ENCODE data around the gene MYO7B.

Gene MYO7B

DNA sequence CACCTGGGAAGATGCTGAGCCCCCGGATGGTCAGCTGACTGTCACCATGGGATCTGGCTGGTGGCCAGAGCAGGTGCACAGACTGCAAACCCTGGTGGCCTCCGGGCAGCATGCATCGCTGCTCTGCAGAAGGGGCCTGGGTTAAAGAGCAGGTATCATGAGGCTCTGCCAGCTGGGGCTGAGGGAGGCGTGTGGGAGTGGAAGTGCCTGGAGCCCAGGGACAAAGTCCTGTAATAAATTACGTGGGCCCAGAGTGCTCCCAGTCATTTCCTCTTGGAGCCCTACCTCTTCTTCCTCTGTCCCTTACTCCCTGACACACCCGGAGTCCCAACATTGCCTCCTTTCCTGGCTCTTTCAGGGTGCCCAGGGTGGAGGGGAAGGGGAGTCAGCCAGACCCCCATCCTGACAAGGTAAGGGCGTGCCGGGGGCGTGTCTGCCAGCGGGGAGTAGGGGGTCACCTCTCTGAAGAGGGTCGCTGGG lies at the start of gene MYO7B:
TSS of gene MYO7B (plus strand) at position 262 of the 480 bp plus-strand sequence. CDS start 24,040 bp downstream, outside the sequence.
- H3K4me3 ChIP-seq (ENCODE audit: low read depth, low read length), result no peak within 1 kb of the TSS

DNA sequence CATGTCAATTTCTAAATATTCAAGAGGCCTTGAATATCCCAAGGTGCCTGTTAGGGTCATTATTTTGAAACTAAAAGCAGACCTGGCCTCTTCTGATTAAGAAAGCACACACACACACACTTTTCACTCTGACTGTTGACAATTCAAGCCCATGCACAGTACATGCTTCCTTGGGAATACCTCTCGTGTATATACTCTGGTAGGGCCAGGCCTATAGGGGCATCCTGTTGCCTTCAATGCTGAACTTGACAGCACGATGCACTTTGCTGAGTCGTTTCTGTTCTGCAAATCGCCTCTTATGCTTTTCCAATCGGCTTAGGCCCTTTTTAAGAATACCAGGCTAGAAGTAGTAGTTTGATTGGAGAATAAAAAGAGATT lies 49.8 kb upstream of the MYO7B start:
- Histone ChIP-seq H2AFZ (no peak overlapping the region), H3K79me2 (no peaks in the 10 kb centered on the region), H3K9me3 (ENCODE audit: control insufficient read depth, low read length) (no peaks in the 10 kb centered on the region), H3K36me3 (ENCODE audit: control insufficient read depth, insufficient read depth, low read length) (no peaks in the 10 kb centered on the region), H3K4me3 (ENCODE audit: low read depth, low read length) (no peak overlapping the region), H3K9ac (no peak overlapping the region), H3K4me2 (ENCODE audit: low read length) (no peak overlapping the region), H3K27me3 (ENCODE audit: control insufficient read depth, insufficient read depth, low read length) (no peaks in the 10 kb centered on the region), H3K4me1 (no peaks in the 10 kb centered on the region), H3K27ac (no peak overlapping the region)
- TF ChIP-seq, protein P1, sequence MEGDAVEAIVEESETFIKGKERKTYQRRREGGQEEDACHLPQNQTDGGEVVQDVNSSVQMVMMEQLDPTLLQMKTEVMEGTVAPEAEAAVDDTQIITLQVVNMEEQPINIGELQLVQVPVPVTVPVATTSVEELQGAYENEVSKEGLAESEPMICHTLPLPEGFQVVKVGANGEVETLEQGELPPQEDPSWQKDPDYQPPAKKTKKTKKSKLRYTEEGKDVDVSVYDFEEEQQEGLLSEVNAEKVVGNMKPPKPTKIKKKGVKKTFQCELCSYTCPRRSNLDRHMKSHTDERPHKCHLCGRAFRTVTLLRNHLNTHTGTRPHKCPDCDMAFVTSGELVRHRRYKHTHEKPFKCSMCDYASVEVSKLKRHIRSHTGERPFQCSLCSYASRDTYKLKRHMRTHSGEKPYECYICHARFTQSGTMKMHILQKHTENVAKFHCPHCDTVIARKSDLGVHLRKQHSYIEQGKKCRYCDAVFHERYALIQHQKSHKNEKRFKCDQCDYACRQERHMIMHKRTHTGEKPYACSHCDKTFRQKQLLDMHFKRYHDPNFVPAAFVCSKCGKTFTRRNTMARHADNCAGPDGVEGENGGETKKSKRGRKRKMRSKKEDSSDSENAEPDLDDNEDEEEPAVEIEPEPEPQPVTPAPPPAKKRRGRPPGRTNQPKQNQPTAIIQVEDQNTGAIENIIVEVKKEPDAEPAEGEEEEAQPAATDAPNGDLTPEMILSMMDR (IDR thresholded peaks at IDR 0.05), result no peak

More for the DNA sequence above, at the start of gene MYO7B:
- no peaks in the 10 kb centered on the region for H3K79me2 ChIP-seq
- H3K27me3 ChIP-seq (ENCODE audit: control insufficient read depth, insufficient read depth, low read length), result no peaks in the 10 kb centered on the region
- TF ChIP-seq, protein P1 (IDR thresholded peaks at IDR 0.05), result no peak
- H3K36me3 ChIP-seq (ENCODE audit: control insufficient read depth, insufficient read depth, low read length), result no peaks in the 10 kb centered on the region
- H3K4me2 ChIP-seq (ENCODE audit: low read length), result no peak within 1 kb of the TSS
- H3K27ac ChIP-seq, result no peak within 1 kb of the TSS
- H3K9me3 ChIP-seq (ENCODE audit: control insufficient read depth, low read length), result no peaks in the 10 kb centered on the region
- no peak within 1 kb of the TSS for H3K9ac ChIP-seq
- no peak within 1 kb of the TSS for H2AFZ ChIP-seq
- no peaks in the 10 kb centered on the region for H3K4me1 ChIP-seq

DNA sequence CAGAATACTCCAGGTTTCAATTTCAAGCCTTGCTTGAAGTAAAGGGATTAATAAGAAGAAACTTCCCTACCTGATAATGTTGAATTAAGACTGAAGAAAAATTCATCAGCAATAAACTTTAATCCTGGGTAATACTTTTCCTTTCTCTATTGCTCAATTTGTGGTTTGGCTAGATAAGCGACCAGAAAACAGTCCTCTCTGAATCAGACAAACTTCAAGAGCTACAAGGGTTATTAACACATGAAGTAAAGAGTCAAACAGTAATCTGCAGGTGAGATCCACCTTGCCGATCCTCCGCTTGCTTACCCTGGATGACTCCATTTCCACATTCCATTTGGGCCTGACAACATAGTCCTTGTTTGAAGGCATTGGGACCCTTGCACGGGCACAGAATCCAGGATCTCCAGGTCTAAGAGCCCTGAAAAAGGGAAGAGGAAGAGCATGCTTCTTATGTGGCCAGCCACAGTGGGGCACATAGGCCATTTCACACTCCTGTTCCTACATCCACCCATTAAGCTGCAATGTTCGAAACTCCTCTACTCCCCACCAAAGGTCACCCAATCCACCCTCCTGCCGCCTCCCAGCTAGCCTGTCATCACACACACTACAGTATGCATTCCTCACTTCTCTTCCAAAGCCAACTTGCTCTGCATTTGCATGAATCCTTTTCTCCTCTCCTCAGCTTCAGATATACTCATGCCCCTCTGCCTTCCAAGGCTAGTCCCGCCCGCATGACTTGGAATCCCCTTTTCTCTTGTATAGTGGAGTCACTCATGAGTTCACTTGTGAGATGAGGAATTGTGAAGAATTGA lies 49.0 kb upstream of the MYO7B start:
- H3K9ac ChIP-seq, result no peak overlapping the region
- no peak overlapping the region for H3K4me3 ChIP-seq (ENCODE audit: low read depth, low read length)
- no peaks in the 10 kb centered on the region for H3K27me3 ChIP-seq (ENCODE audit: control insufficient read depth, insufficient read depth, low read length)
- no peaks in the 10 kb centered on the region for H3K4me1 ChIP-seq
- H3K4me2 ChIP-seq (ENCODE audit: low read length), result no peak overlapping the region
- H3K9me3 ChIP-seq (ENCODE audit: control insufficient read depth, low read length), result no peaks in the 10 kb centered on the region
- no peak overlapping the region for H2AFZ ChIP-seq
- TF ChIP-seq, protein P1 (IDR thresholded peaks at IDR 0.05), result no peak
- H3K27ac ChIP-seq, result no peak overlapping the region
- no peaks in the 10 kb centered on the region for H3K36me3 ChIP-seq (ENCODE audit: control insufficient read depth, insufficient read depth, low read length)
- H3K79me2 ChIP-seq, result no peaks in the 10 kb centered on the region

DNA sequence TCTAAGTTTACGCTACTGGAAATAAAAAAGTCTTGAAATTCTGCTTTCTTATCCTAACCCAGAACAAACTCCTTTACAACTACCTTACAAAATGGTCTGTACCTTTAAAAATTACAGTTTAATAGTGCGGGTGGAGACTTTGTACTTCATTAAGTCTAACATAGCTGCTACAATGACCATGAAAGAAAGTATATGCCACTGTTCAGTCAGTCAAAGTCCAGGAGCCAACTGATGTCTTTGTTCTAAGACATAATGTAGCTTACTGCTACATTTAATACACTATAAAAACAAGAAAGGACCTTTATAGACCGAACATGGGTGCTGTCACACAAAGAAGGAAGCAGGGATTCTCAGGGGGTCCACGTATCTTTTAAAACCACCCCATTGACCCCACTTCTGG lies 45.2 kb upstream of the MYO7B start:
- no peak overlapping the region for H3K4me2 ChIP-seq (ENCODE audit: low read length)
- H3K4me3 ChIP-seq (ENCODE audit: low read depth, low read length), result no peak overlapping the region
- no peaks in the 10 kb centered on the region for H3K9me3 ChIP-seq (ENCODE audit: control insufficient read depth, low read length)
- no peaks in the 10 kb centered on the region for H3K27me3 ChIP-seq (ENCODE audit: control insufficient read depth, insufficient read depth, low read length)
- no peak overlapping the region for H3K9ac ChIP-seq
- TF ChIP-seq, protein P1 (IDR thresholded peaks at IDR 0.05), result no peak
- H3K4me1 ChIP-seq, result no peaks in the 10 kb centered on the region
- H2AFZ ChIP-seq, result no peak overlapping the region
- H3K79me2 ChIP-seq, result no peaks in the 10 kb centered on the region
- H3K36me3 ChIP-seq (ENCODE audit: control insufficient read depth, insufficient read depth, low read length), result no peaks in the 10 kb centered on the region
- H3K27ac ChIP-seq, result no peak overlapping the region

DNA sequence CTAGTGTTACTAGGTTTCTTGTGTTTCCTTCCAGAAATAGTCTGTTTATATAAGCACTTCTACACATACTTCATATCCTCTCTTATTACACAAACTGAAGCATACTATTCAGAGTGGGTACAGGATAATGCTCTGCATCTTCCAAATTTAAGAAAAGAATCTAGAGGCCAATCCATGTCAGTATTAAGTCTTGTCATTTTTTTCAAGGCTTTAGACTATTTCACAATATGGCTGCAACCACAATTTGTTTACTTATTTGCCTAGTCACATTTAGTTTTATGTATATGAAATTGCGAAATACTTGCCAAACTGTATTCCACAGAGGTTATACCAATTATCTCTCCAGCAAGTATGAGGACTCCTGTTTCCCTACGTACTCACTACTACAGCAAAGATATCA lies 37.1 kb upstream of the MYO7B start:
- Histone ChIP-seq H3K27ac (no peak overlapping the region), H3K4me1 (no peaks in the 10 kb centered on the region), H2AFZ (no peak overlapping the region), H3K27me3 (ENCODE audit: control insufficient read depth, insufficient read depth, low read length) (no peaks in the 10 kb centered on the region), H3K79me2 (peaks cover 2% of the 10 kb centered on the region), H3K9ac (no peak overlapping the region), H3K36me3 (ENCODE audit: control insufficient read depth, insufficient read depth, low read length) (no peaks in the 10 kb centered on the region), H3K4me3 (ENCODE audit: low read depth, low read length) (no peak overlapping the region), H3K4me2 (ENCODE audit: low read length) (no peak overlapping the region), H3K9me3 (ENCODE audit: control insufficient read depth, low read length) (no peaks in the 10 kb centered on the region)
- TF ChIP-seq, protein P1 (IDR thresholded peaks at IDR 0.05), result no peak

Measured in parathyroid adenoma (tissue), 2 donors.